Uterus (tissue), 2 donors: ENCODE measurements around the gene RSPH10B2.
"Not testable (repeated sequence)": the region's sequence is repeated elsewhere in the genome, so short reads cannot be mapped to it uniquely, and the experiment has no call there.

Experiments used
- POLR2A ChIP-seq, 2 donors: fragments of 450-650 bp; IDR thresholded peaks; one replicate each; pipeline ENCODE4 v1.6.1; 2016; ENCODE audit warnings: antibody characterized with exemption in 2 of 2, mild to moderate bottlenecking in 1 of 2, moderate library complexity in 1 of 2
- TF ChIP-seq, protein P1 (sequence below), 4 experiments: fragments of 200-600 bp in 2 of 4; fragments of 450-650 bp in 2 of 4; sonication (generic) in 2 of 4; IDR thresholded peaks; one replicate each; pipeline ENCODE4 v1.5.1; 2016 to 2019; ENCODE audit warnings: antibody characterized with exemption in 4 of 4, mild to moderate bottlenecking in 2 of 4, moderate library complexity in 1 of 4

DNA sequence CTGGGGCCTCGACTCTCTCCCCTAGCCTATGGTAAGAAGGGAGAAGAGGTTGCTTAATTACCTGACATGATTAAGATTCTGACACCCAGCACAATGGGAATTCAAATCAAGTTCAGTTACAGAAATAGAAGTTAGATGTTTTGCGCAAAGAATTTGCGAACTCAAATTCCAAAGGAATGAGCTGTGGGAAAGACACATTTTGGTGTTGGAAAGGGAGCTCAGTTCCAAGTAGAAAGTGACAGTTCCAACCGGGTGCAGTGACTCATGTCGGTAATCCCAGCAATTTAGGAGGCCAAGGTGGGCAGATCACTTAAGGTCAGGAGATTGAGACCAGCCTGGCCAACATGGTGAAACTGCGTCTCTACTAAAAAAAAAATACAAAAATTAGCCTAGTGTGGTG is 76.1 kb downstream of the RSPH10B2 start:
- TF ChIP-seq, protein P1, sequence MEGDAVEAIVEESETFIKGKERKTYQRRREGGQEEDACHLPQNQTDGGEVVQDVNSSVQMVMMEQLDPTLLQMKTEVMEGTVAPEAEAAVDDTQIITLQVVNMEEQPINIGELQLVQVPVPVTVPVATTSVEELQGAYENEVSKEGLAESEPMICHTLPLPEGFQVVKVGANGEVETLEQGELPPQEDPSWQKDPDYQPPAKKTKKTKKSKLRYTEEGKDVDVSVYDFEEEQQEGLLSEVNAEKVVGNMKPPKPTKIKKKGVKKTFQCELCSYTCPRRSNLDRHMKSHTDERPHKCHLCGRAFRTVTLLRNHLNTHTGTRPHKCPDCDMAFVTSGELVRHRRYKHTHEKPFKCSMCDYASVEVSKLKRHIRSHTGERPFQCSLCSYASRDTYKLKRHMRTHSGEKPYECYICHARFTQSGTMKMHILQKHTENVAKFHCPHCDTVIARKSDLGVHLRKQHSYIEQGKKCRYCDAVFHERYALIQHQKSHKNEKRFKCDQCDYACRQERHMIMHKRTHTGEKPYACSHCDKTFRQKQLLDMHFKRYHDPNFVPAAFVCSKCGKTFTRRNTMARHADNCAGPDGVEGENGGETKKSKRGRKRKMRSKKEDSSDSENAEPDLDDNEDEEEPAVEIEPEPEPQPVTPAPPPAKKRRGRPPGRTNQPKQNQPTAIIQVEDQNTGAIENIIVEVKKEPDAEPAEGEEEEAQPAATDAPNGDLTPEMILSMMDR (IDR thresholded peaks at IDR 0.05), result not testable (repeated sequence)
- not testable (repeated sequence) for TF ChIP-seq POLR2A (IDR thresholded peaks at IDR 0.05)
